HCT116 (cell line): ENCODE measurements around the gene KRT86.

Experiments used
- ATF3 ChIP-seq: IDR thresholded peaks from 2 replicates; pipeline ENCODE4 v1.6.1; 2012
- CEBPB ChIP-seq: IDR thresholded peaks from 2 replicates; pipeline ENCODE4 v1.6.1; 2012; ENCODE audit warnings: low read depth
- CTCF ChIP-seq, 3 experiments: fragments of 200-600 bp in 1 of 3; sonication (generic) in 1 of 3; IDR thresholded peaks in 2 of 3; conservative IDR thresholded peaks in 1 of 3; 2 replicates each; pipeline ENCODE4 v1.5.1; 2012 to 2017; ENCODE audit warnings: low read depth in 2 of 3, low read length in 2 of 3, antibody characterized with exemption in 1 of 3, borderline replicate concordance in 1 of 3, control low read depth in 1 of 3, mild to moderate bottlenecking in 1 of 3, mixed read lengths in 1 of 3, mixed run types in 1 of 3, moderate library complexity in 1 of 3; ENCODE audit not compliant: insufficient read depth in 1 of 3
- EZH2phosphoT487 ChIP-seq: fragments of 200-600 bp; IDR thresholded peaks from 2 replicates; pipeline ENCODE4 v1.6.1; 2018; ENCODE audit warnings: antibody characterized with exemption, borderline replicate concordance
- FOSL1 ChIP-seq: IDR thresholded peaks from 2 replicates; pipeline ENCODE4 v1.6.1; 2012; ENCODE audit warnings: low read depth
- MAX ChIP-seq: IDR thresholded peaks from 2 replicates; pipeline ENCODE4 v1.6.1; 2012
- POLR2A ChIP-seq: IDR thresholded peaks from 2 replicates; pipeline ENCODE4 v1.7.0; 2011; ENCODE audit warnings: borderline replicate concordance; ENCODE audit not compliant: insufficient read depth, insufficient read length; ENCODE audit errors: extremely low read depth
- POLR2AphosphoS5 ChIP-seq: IDR thresholded peaks from 2 replicates; pipeline ENCODE4 v1.6.1; 2011; ENCODE audit warnings: mild to moderate bottlenecking, low read depth, low read length, moderate library complexity
- RAD21 ChIP-seq: IDR thresholded peaks from 2 replicates; pipeline ENCODE4 v1.6.1; 2012; ENCODE audit warnings: low read depth, mild to moderate bottlenecking
- SIN3A ChIP-seq: IDR thresholded peaks from 2 replicates; pipeline ENCODE4 v1.6.1; 2012; ENCODE audit warnings: low read depth
- YY1 ChIP-seq: IDR thresholded peaks from 2 replicates; pipeline ENCODE4 v1.6.1; 2011; ENCODE audit warnings: low read length, low read depth, moderate library complexity, mild to moderate bottlenecking; ENCODE audit not compliant: insufficient replicate concordance; ENCODE audit errors: extremely low read depth
- ZBTB33 ChIP-seq: IDR thresholded peaks from 2 replicates; pipeline ENCODE4 v1.6.1; 2011; ENCODE audit warnings: mild to moderate bottlenecking, low read length, moderate library complexity; ENCODE audit not compliant: insufficient replicate concordance; ENCODE audit errors: extremely low read depth

GRCh38 chr12:52247622-52248540 lies 26.6 kb upstream of the KRT86 start:
- TF ChIP-seq CTCF (IDR thresholded peaks at IDR 0.05 in 2 of 3, conservative IDR thresholded peaks at IDR 0.05 in 1 of 3; ENCODE audit: borderline replicate concordance in 1 of 3, insufficient read depth in 1 of 3, low read depth in 2 of 3, low read length in 2 of 3) (no peak), EZH2phosphoT487 (no peak), POLR2A (no peak), RAD21 (no peak), POLR2AphosphoS5 (no peak), FOSL1 (no peak), CEBPB (no peak), ATF3 (no peak), YY1 (no peak), ZBTB33 (no peak), SIN3A (no peak), MAX (no peak)
